GM12878 (cell line): ENCODE measurements around the gene TROAP. TPM values are rescaled to one million over a fixed set of nuclear protein-coding genes. Genes with fewer than 3 reads are reported as not detected.

Experiments used
- ATAC-seq: fragments of 200-7000 bp; cut with Tn5 transposase; 3 replicates; pipeline ENCODE4 v1.9.1; 2020; ENCODE audit warnings: mild to moderate bottlenecking, moderate library complexity
- BruUV-seq: library from RNA; stranded (reverse); fragments of 400-500 nt; replicated peaks from 2 replicates; lab custom pipeline; 2021; lab: Mats Ljungman, UMichigan
- CTCF ChIA-PET: fragments of 300-600 bp; sonication (Branson Sonifier 250); formaldehyde crosslinking; extraction: SDS; loops from one replicate; lab custom pipeline; 2021; ENCODE audit warnings: inconsistent platforms; lab: Yijun Ruan, JAX
- POLR2A ChIA-PET: fragments of 350-600 bp; formaldehyde crosslinking; extraction: SDS; loops from one replicate; lab custom pipeline; 2021; ENCODE audit warnings: inconsistent platforms; lab: Charles Lee
- RAD21 ChIA-PET: fragments of 300-600 bp; sonication (Branson Sonifier 250); formaldehyde crosslinking; loops from one replicate; lab custom pipeline; 2023; ENCODE audit warnings: antibody characterized with exemption; ENCODE audit not compliant: unreplicated experiment; lab: Charles Lee
- SMC1A ChIA-PET: fragments of 300-600 bp; sonication (Branson Sonifier 250); formaldehyde crosslinking; loops from one replicate; lab custom pipeline; 2023; ENCODE audit not compliant: unreplicated experiment, uncharacterized antibody; lab: Charles Lee
- DNase-seq: peaks from one replicate; pipeline ENCODE4 v3.0.0-alpha.2; 2011; ENCODE audit warnings: low read depth, low spot score
- FAIRE-seq: peaks from 3 replicates; lab custom pipeline; 2011; peaks lifted over from hg19 to GRCh38; lab: Jason Lieb, UNC
- H2AFZ ChIP-seq: 2 replicates; pipeline ENCODE4 v1.6.0; 2011; ENCODE audit warnings: low read depth, low read length, control low read depth; ENCODE audit not compliant: control insufficient read depth
- H3K27ac ChIP-seq: 2 replicates; pipeline ENCODE4 v1.5.1; 2011; ENCODE audit warnings: control low read depth; ENCODE audit not compliant: control insufficient read depth, insufficient read depth
- H3K27me3 ChIP-seq, 2 experiments: replicated peaks in 1 of 2; 2 replicates each; pipeline versions ENCODE4 v1.6.0 to v1.6.1; 2011; ENCODE audit warnings: low read length in 1 of 2; ENCODE audit not compliant: control insufficient read depth in 2 of 2, insufficient read depth in 2 of 2
- H3K36me3 ChIP-seq, 2 experiments: 2 replicates each; pipeline ENCODE4 v1.5.1; 2011; ENCODE audit warnings: low read length in 1 of 2; ENCODE audit not compliant: control insufficient read depth in 2 of 2, insufficient read depth in 2 of 2
- H3K4me1 ChIP-seq: 2 replicates; pipeline ENCODE4 v1.6.1; 2011; ENCODE audit warnings: mild to moderate bottlenecking, low read length, moderate library complexity, mixed read lengths; ENCODE audit not compliant: control insufficient read depth, insufficient read depth
- H3K4me2 ChIP-seq: 2 replicates; pipeline ENCODE4 v1.6.0; 2011; ENCODE audit warnings: control low read depth; ENCODE audit not compliant: control insufficient read depth, insufficient read depth
- H3K4me3 ChIP-seq: fragments of 200-600 bp; sonication (generic); 2 replicates; pipeline ENCODE4 v1.5.1; 2016
- H3K79me2 ChIP-seq: 2 replicates; pipeline ENCODE4 v1.6.0; 2011; ENCODE audit warnings: low read length; ENCODE audit not compliant: control insufficient read depth, insufficient read depth
- H3K9ac ChIP-seq: 2 replicates; pipeline ENCODE4 v1.8.0; 2011; ENCODE audit warnings: low read length, control low read depth, mixed read lengths; ENCODE audit not compliant: control insufficient read depth, insufficient read depth
- H3K9me3 ChIP-seq: replicated peaks from 3 replicates; pipeline ENCODE4 v1.5.1; 2011; ENCODE audit warnings: mild to moderate bottlenecking, low read length; ENCODE audit not compliant: control insufficient read depth, insufficient read depth
- H4K20me1 ChIP-seq: 2 replicates; pipeline ENCODE4 v1.6.0; 2011; ENCODE audit not compliant: control insufficient read depth, insufficient read depth
- CBX5 ChIP-seq: sonication (generic); IDR thresholded peaks from 2 replicates; pipeline ENCODE4 v1.6.1; 2016; ENCODE audit warnings: low read depth, moderate library complexity, mild to moderate bottlenecking, inconsistent platforms
- CREB1 ChIP-seq: IDR thresholded peaks from 2 replicates; pipeline ENCODE4 v1.6.1; 2012; ENCODE audit warnings: low read depth, mild to moderate bottlenecking, inconsistent platforms
- EGR1 ChIP-seq, 2 experiments: IDR thresholded peaks; 1 replicate in 1 of 2; 2 replicates in 1 of 2; pipeline ENCODE4 v1.6.1; 2011 to 2012; ENCODE audit warnings: low read depth in 2 of 2, low read length in 2 of 2, borderline replicate concordance in 1 of 2, mild to moderate bottlenecking in 1 of 2, moderate library complexity in 1 of 2
- EP300 ChIP-seq, 2 experiments: fragments of 150-350 bp in 1 of 2; IDR thresholded peaks; 2 replicates each; pipeline ENCODE4 v1.6.1; 2011 to 2012; ENCODE audit warnings: low read depth in 2 of 2, low read length in 2 of 2, borderline replicate concordance in 1 of 2, improper control_type of control experiment in 1 of 2, inconsistent platforms in 1 of 2; ENCODE audit not compliant: control insufficient read depth in 1 of 2
- HDAC2 ChIP-seq: fragments of 200-600 bp; sonication (generic); IDR thresholded peaks from 2 replicates; pipeline ENCODE4 v1.6.1; 2017
- KAT2A ChIP-seq: conservative IDR thresholded peaks from 2 replicates; pipeline ENCODE4 v1.6.1; 2011; ENCODE audit warnings: low read depth, low read length; ENCODE audit not compliant: control insufficient read depth
- MEF2B ChIP-seq: fragments of 450-650 bp; IDR thresholded peaks from 2 replicates; pipeline ENCODE4 v1.6.1; 2018; ENCODE audit warnings: mild to moderate bottlenecking, moderate library complexity; ENCODE audit not compliant: partially characterized antibody, poor library complexity, severe bottlenecking
- NFIC ChIP-seq: IDR thresholded peaks from 2 replicates; pipeline ENCODE4 v1.6.1; 2012; ENCODE audit warnings: low read depth, mild to moderate bottlenecking, inconsistent platforms, low read length, moderate library complexity
- NR2C2 ChIP-seq: IDR thresholded peaks from 2 replicates; pipeline ENCODE4 v1.6.1; 2011; ENCODE audit warnings: borderline replicate concordance, low read depth; ENCODE audit not compliant: control insufficient read depth, insufficient read length
- POLR2A ChIP-seq: IDR thresholded peaks from 2 replicates; pipeline ENCODE4 v1.6.1; 2011; ENCODE audit warnings: low read depth, mild to moderate bottlenecking, low read length
- TBL1XR1 ChIP-seq: IDR thresholded peaks from 2 replicates; pipeline ENCODE4 v1.6.1; 2012; ENCODE audit warnings: low read depth, low read length, improper control_type of control experiment
- TCF12 ChIP-seq: IDR thresholded peaks from 2 replicates; pipeline ENCODE4 v1.6.1; 2011; ENCODE audit warnings: low read depth, mild to moderate bottlenecking, low read length
- ZNF24 ChIP-seq: fragments of 450-650 bp; IDR thresholded peaks from 2 replicates; pipeline ENCODE4 v1.6.1; 2017; ENCODE audit warnings: antibody characterized with exemption, mild to moderate bottlenecking
- ZNF622 ChIP-seq: fragments of 450-650 bp; IDR thresholded peaks from 2 replicates; pipeline ENCODE4 v1.6.1; 2017; ENCODE audit warnings: mild to moderate bottlenecking, inconsistent platforms
- in situ Hi-C: fragments of 300-500 bp; cut with MboI; formaldehyde crosslinking; loops from 9 replicates; pipeline ENCODE4 v1.14.3; 2018; ENCODE audit warnings: mixed read lengths
- intact Hi-C: fragments of 100-400 bp; cut with micrococcal nuclease; formaldehyde crosslinking; loops from one replicate; pipeline ENCODE4 v1.14.2; 2022; ENCODE audit not compliant: unreplicated experiment
- polyA plus RNA-seq, 11 experiments: library from polyadenylated mRNA; depleted of rRNA in 4 of 11; unstranded in 6 of 11; stranded (reverse) in 5 of 11; fragments of >200 nt; fragmentation: Nextera tagmentation in 4 of 11; fragmentation: Illumina TruSeq in 1 of 11; extraction: Ambion mirVana in 4 of 11; extraction: Trizol in 1 of 11; gene quantifications; 1 replicate in 1 of 11; 2 replicates in 10 of 11; pipeline versions ENCODE4 v1.2.1 to v1.2.3, GENCODE V29; 2011 to 2016; ENCODE audit warnings: inconsistent platforms in 2 of 11, missing spikeins in 2 of 11, low read depth in 1 of 11
- total RNA-seq, 4 experiments: library from RNA; depleted of rRNA in 3 of 4; stranded (reverse); fragments of >200 nt in 3 of 4; fragmentation: Illumina TruSeq in 1 of 4; extraction: Trizol in 1 of 4; gene quantifications; 2 replicates each; pipeline versions ENCODE4 v1.2.1 to v1.2.3, GENCODE V29; 2013 to 2021
- TF ChIP-seq, protein P1 (sequence below): fragments of 450-650 bp; IDR thresholded peaks from 2 replicates; pipeline ENCODE4 v1.6.1; 2018; ENCODE audit warnings: mild to moderate bottlenecking, low read depth, moderate library complexity; ENCODE audit not compliant: partially characterized antibody
- TF ChIP-seq, protein P2 (sequence below): fragments of 450-650 bp; IDR thresholded peaks from 2 replicates; pipeline ENCODE4 v1.6.1; 2017; ENCODE audit warnings: antibody characterized with exemption, mild to moderate bottlenecking, moderate library complexity
- TF ChIP-seq, protein P3 (sequence below): fragments of 450-650 bp; IDR thresholded peaks from 2 replicates; pipeline ENCODE4 v1.6.1; 2018; ENCODE audit warnings: borderline replicate concordance, mild to moderate bottlenecking; ENCODE audit not compliant: partially characterized antibody

The TROAP gene
- total and polyA plus RNA-seq, 10 of the 15 experiments (the other 5 are each of a cell fraction or from before 2014, with no cell fraction given) = 26.8 to 93.7 (median 52.6) TPM

DNA sequence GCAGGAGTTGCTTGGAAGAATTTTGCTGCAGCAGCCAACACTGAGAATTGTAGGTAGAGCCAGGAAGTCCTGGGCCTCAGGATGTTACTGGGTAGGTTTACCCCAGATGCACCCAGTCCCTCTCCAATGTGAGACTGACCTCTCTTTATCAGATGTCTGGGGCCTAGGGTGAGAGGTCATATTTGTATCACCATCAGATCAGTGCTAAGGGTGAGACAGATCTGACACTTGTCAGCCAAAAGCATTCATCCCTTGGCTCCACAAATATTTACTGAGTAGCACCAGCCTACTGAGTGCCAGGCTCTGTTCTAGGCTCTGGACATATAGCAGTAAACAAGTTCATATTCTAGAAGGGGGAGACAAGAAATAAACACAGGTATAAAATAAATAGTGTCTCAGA, 4.3 kb downstream of the TROAP start:
- Histone ChIP-seq H3K36me3 (peaks cover 7 to 16% of the 10 kb centered on the region in 2 experiments; a peak in 3 of 4 replicates), H3K27me3 (no peaks in the 10 kb centered on the region), H3K9me3 (no peaks in the 10 kb centered on the region), H3K4me1 (peaks cover 4% of the 10 kb centered on the region), H3K27ac (no peak overlapping the region), H3K79me2 (peaks cover 10% of the 10 kb centered on the region), H3K4me3 (no peak overlapping the region), H4K20me1 (no peaks in the 10 kb centered on the region), H2AFZ (no peak overlapping the region), H3K9ac (no peak overlapping the region), H3K4me2 (no peak overlapping the region)
- DNase-seq (no peak), ATAC-seq (no peak), FAIRE-seq (no peak)
- intact Hi-C loops (no loop called here), in situ Hi-C loops (no loop called here)
- RAD21 ChIA-PET = no interaction called here
- CTCF ChIA-PET = no interaction called here
- SMC1A ChIA-PET = no interaction called here
- POLR2A ChIA-PET = no interaction called here
- BruUV-seq = no TSS peak
- no peak for TF ChIP-seq POLR2A
- TF ChIP-seq, protein P1, sequence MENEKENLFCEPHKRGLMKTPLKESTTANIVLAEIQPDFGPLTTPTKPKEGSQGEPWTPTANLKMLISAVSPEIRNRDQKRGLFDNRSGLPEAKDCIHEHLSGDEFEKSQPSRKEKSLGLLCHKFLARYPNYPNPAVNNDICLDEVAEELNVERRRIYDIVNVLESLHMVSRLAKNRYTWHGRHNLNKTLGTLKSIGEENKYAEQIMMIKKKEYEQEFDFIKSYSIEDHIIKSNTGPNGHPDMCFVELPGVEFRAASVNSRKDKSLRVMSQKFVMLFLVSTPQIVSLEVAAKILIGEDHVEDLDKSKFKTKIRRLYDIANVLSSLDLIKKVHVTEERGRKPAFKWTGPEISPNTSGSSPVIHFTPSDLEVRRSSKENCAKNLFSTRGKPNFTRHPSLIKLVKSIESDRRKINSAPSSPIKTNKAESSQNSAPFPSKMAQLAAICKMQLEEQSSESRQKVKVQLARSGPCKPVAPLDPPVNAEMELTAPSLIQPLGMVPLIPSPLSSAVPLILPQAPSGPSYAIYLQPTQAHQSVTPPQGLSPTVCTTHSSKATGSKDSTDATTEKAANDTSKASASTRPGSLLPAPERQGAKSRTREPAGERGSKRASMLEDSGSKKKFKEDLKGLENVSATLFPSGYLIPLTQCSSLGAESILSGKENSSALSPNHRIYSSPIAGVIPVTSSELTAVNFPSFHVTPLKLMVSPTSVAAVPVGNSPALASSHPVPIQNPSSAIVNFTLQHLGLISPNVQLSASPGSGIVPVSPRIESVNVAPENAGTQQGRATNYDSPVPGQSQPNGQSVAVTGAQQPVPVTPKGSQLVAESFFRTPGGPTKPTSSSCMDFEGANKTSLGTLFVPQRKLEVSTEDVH = no peak
- TF ChIP-seq, protein P2, sequence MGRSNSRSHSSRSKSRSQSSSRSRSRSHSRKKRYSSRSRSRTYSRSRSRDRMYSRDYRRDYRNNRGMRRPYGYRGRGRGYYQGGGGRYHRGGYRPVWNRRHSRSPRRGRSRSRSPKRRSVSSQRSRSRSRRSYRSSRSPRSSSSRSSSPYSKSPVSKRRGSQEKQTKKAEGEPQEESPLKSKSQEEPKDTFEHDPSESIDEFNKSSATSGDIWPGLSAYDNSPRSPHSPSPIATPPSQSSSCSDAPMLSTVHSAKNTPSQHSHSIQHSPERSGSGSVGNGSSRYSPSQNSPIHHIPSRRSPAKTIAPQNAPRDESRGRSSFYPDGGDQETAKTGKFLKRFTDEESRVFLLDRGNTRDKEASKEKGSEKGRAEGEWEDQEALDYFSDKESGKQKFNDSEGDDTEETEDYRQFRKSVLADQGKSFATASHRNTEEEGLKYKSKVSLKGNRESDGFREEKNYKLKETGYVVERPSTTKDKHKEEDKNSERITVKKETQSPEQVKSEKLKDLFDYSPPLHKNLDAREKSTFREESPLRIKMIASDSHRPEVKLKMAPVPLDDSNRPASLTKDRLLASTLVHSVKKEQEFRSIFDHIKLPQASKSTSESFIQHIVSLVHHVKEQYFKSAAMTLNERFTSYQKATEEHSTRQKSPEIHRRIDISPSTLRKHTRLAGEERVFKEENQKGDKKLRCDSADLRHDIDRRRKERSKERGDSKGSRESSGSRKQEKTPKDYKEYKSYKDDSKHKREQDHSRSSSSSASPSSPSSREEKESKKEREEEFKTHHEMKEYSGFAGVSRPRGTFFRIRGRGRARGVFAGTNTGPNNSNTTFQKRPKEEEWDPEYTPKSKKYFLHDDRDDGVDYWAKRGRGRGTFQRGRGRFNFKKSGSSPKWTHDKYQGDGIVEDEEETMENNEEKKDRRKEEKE = no peak
- TF ChIP-seq MEF2B = no peak
- TF ChIP-seq ZNF622 = no peak
- no peak for TF ChIP-seq TBL1XR1
- no peak for TF ChIP-seq EP300 (IDR thresholded peaks at IDR 0.05; ENCODE audit: borderline replicate concordance in 1 of 2, control insufficient read depth in 1 of 2, low read depth in 2 of 2, low read length in 2 of 2)
- TF ChIP-seq CBX5 = no peak
- TF ChIP-seq NFIC = no peak
- no peak for TF ChIP-seq TCF12
- no peak for TF ChIP-seq ZNF24
- no peak for TF ChIP-seq KAT2A
- TF ChIP-seq NR2C2 = no peak
- TF ChIP-seq, protein P3, sequence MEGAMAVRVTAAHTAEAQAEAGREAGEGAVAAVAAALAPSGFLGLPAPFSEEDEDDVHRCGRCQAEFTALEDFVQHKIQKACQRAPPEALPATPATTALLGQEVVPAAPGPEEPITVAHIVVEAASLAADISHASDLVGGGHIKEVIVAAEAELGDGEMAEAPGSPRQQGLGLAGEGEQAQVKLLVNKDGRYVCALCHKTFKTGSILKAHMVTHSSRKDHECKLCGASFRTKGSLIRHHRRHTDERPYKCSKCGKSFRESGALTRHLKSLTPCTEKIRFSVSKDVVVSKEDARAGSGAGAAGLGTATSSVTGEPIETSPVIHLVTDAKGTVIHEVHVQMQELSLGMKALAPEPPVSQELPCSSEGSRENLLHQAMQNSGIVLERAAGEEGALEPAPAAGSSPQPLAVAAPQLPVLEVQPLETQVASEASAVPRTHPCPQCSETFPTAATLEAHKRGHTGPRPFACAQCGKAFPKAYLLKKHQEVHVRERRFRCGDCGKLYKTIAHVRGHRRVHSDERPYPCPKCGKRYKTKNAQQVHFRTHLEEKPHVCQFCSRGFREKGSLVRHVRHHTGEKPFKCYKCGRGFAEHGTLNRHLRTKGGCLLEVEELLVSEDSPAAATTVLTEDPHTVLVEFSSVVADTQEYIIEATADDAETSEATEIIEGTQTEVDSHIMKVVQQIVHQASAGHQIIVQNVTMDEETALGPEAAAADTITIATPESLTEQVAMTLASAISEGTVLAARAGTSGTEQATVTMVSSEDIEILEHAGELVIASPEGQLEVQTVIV = no peak
- TF ChIP-seq CREB1 = no peak
- TF ChIP-seq HDAC2 = no peak
- TF ChIP-seq EGR1 (IDR thresholded peaks at IDR 0.05; ENCODE audit: borderline replicate concordance in 1 of 2, low read depth in 2 of 2, low read length in 2 of 2) = no peak
